Uterus (tissue), 4 donors: Measurements from ENCODE around the gene TMEM72. TPM values are rescaled to one million over a fixed set of nuclear protein-coding genes. Genes with fewer than 3 reads are reported as not detected.

Experiments used
- DNase-seq, 2 donors: peaks; one replicate each; pipeline ENCODE4 v3.0.0-alpha.2; 2019 to 2020
- H3K27ac ChIP-seq, 2 donors: fragments of 200-600 bp; sonication (generic); 1 replicate in 1 of 2; 2 replicates in 1 of 2; pipeline ENCODE4 v1.5.1; 2016 to 2018
- H3K27me3 ChIP-seq, 2 donors: fragments of 200-600 bp; sonication (generic); one replicate each; pipeline ENCODE4 v1.5.1; 2018 to 2019; ENCODE audit warnings: control low read depth in 1 of 2
- H3K36me3 ChIP-seq, 2 donors: fragments of 200-600 bp; sonication (generic); one replicate each; pipeline ENCODE4 v1.5.1; 2019; ENCODE audit warnings: control low read depth in 1 of 2
- H3K4me1 ChIP-seq, 2 donors: fragments of 200-600 bp; sonication (generic); one replicate each; pipeline ENCODE4 v1.5.1; 2018 to 2019; ENCODE audit warnings: control low read depth in 1 of 2
- H3K4me3 ChIP-seq, 2 donors: fragments of 200-600 bp; sonication (generic); 1 replicate in 1 of 2; 2 replicates in 1 of 2; pipeline ENCODE4 v1.5.1; 2018 to 2019; ENCODE audit warnings: mild to moderate bottlenecking in 1 of 2
- H3K9me3 ChIP-seq, 2 donors: fragments of 200-600 bp; sonication (generic); one replicate each; pipeline ENCODE4 v1.5.1; 2019; ENCODE audit warnings: control low read depth in 1 of 2
- POLR2A ChIP-seq, 2 donors: fragments of 450-650 bp; IDR thresholded peaks; one replicate each; pipeline ENCODE4 v1.6.1; 2016; ENCODE audit warnings: antibody characterized with exemption in 2 of 2, mild to moderate bottlenecking in 1 of 2, moderate library complexity in 1 of 2
- intact Hi-C: fragments of 100-400 bp; cut with DNase I; formaldehyde crosslinking; loops from one replicate; pipeline ENCODE4 v1.15.1; 2023; ENCODE audit warnings: low total_unique reads
- total RNA-seq, 4 donors: library from RNA; depleted of rRNA in 3 of 4; stranded (reverse); fragments of >200 nt in 3 of 4; gene quantifications; one replicate each; pipeline versions ENCODE4 v1.1.0 to v1.2.4, GENCODE V29; 2014 to 2023
- TF ChIP-seq, protein P1 (sequence below), 4 experiments: fragments of 200-600 bp in 2 of 4; fragments of 450-650 bp in 2 of 4; sonication (generic) in 2 of 4; IDR thresholded peaks; one replicate each; pipeline ENCODE4 v1.5.1; 2016 to 2019; ENCODE audit warnings: antibody characterized with exemption in 4 of 4, mild to moderate bottlenecking in 2 of 4, moderate library complexity in 1 of 4
- donor health status: DM: yes; HTN: yes; CAD: no.

The TMEM72 gene
- total RNA-seq, 4 donors from 2014 or later: 0.69 TPM; not detected in 3

DNA sequence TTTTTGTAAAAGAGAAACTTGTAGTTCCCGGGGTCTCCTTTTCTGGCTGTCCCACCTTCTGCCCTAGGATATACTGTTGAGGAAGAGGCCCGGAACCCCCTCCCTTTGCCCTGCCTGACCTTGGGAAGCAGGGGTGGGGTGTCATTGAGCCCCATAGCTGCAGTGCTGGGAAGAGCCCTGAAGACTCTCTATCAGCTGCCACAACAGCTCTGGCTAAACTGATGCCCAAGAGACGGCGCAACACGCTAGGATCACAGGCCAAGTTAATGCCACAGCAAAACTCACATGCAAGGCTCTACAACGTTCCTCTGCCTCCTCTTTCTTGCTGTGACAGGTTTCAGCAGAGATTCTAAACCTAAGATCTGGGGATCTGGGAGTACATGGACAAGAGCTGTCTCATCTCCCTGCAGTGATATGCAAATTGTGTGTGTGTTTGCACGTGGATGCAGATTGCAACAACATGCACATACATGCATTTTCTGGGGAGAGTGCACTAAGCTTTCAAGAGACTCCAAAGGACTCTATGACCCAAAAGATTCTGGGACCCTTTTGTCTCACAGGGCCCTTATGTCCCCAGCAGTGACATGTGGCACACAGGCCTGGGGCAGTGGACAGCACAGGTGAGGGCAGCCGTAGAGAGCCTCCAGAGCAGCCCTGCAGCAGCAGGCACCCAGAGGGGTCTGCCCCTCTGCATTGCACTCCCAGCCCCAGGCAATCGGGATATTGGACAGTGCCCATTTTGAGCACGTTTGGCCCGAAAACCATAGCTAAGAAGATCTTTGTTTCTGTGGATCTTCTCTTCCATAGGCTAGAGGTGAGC is 51.0 kb downstream of the TMEM72 start:
- DNase-seq: no peak
- no peaks in the 10 kb centered on the region for H3K27me3 ChIP-seq
- H3K4me3 ChIP-seq: no peak overlapping the region
- no peaks in the 10 kb centered on the region for H3K36me3 ChIP-seq
- H3K27ac ChIP-seq: no peak overlapping the region
- H3K4me1 ChIP-seq: peaks cover 0 to 8% of the 10 kb centered on the region in 2 donors
- intact Hi-C loops: no loop called here
- no peak for TF ChIP-seq POLR2A (IDR thresholded peaks at IDR 0.05)
- TF ChIP-seq, protein P1, sequence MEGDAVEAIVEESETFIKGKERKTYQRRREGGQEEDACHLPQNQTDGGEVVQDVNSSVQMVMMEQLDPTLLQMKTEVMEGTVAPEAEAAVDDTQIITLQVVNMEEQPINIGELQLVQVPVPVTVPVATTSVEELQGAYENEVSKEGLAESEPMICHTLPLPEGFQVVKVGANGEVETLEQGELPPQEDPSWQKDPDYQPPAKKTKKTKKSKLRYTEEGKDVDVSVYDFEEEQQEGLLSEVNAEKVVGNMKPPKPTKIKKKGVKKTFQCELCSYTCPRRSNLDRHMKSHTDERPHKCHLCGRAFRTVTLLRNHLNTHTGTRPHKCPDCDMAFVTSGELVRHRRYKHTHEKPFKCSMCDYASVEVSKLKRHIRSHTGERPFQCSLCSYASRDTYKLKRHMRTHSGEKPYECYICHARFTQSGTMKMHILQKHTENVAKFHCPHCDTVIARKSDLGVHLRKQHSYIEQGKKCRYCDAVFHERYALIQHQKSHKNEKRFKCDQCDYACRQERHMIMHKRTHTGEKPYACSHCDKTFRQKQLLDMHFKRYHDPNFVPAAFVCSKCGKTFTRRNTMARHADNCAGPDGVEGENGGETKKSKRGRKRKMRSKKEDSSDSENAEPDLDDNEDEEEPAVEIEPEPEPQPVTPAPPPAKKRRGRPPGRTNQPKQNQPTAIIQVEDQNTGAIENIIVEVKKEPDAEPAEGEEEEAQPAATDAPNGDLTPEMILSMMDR (IDR thresholded peaks at IDR 0.05): no peak
- H3K9me3 ChIP-seq: no peaks in the 10 kb centered on the region

DNA sequence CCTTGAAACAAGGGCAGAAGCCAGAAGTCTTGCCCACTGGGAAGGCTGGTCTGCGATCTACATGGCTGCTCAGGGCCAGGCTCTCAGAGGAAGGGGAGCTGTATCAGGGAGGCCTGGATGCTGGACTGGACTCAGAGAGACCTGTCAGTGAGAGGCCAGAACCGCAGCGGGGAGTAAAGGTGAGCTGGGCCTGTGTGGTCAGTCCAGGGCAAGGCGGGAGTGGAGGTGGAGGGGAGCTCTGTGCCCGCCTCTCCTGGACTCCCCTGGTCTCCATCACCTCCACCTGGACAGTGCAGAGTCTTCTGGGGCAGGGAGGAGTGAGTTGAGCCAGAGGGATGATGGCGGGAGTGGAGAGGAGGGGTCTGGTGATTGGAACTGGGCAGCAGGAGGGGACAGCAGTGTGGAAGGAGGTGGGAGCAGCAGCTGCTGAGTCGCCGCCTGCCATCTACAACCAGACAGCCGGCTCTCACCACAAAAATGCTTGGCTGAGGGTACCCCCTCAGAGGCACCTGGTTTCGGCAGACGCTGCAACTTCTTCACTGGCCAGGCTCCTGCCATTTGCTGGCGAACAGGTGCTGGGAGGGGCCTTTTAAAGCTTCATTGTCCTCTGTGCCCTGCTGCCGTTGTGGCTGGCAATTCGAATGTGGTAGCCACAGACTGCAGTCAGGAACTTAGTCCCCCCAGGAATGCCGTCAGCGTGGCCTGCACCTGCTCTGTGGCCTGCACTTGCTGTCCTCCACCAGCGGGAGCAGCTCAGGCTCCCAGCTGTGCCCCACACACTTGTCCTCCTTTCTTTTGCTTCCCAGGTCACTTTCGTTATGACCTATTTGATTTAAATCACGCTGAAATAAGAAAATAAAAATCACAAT is 52.0 kb downstream of the TMEM72 start:
- no peaks in the 10 kb centered on the region for H3K27me3 ChIP-seq
- peak overlapping the region in 1 of 2 donors; percentile 37 for H3K27ac ChIP-seq
- no peak overlapping the region for H3K4me3 ChIP-seq
- H3K9me3 ChIP-seq: no peaks in the 10 kb centered on the region
- peaks cover 0 to 8% of the 10 kb centered on the region in 2 donors for H3K4me1 ChIP-seq
- TF ChIP-seq, protein P1 (IDR thresholded peaks at IDR 0.05): no peak
- no peaks in the 10 kb centered on the region for H3K36me3 ChIP-seq
- no peak for DNase-seq
- intact Hi-C loops: no loop called here

DNA sequence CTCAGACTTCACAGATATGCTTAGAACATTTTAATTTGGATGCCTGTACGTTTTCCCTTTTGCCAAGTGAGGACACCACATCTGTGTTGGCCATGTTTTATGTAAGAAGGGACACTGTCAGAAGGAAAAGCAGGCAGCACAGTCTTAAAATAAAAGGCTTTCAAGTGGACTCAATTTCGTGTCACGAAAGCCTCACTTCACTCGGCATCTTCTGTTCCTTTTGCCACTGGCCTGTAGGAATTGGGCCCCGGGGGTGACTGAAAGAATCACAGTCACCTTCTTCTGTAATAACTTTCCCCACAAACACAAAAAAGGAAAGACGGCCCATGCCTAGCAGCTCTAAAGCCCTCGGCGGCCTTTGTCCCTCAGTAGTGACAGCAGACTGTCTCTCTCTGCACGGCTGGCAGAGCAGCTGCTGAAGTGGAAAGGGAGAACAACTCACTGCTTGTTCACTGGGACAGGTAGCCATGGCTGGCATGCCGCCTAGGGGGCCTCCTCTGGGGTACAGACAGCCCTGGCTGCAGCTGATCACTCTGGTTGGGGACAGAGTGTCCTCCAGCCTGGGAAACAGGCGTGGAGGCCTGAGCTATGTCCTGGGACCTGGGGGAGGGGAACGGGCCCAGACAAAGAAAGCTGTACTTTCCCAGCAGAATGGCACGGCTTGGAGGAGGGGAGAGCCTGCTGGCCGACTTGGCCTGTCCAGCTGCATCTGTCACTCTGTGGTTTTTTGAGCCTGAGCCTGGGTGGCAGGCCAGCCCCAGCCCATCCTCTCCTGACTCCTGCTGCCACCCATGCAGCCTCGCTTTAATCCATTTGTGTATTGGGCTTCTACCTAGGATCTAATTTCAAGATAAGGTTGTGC is 52.9 kb downstream of the TMEM72 start:
- intact Hi-C loops: no loop called here
- Histone ChIP-seq H3K9me3 (no peaks in the 10 kb centered on the region), H3K27ac (peak overlapping the region in 1 of 2 donors; percentile 37), H3K4me3 (no peak overlapping the region), H3K36me3 (no peaks in the 10 kb centered on the region), H3K27me3 (no peaks in the 10 kb centered on the region), H3K4me1 (peaks cover 0 to 8% of the 10 kb centered on the region in 2 donors)
- peak in 1 of 2 donors; percentile 28 for DNase-seq
- TF ChIP-seq POLR2A (IDR thresholded peaks at IDR 0.05): no peak
- TF ChIP-seq, protein P1 (IDR thresholded peaks at IDR 0.05): peak in 1 of 4 experiments; percentile 7

DNA sequence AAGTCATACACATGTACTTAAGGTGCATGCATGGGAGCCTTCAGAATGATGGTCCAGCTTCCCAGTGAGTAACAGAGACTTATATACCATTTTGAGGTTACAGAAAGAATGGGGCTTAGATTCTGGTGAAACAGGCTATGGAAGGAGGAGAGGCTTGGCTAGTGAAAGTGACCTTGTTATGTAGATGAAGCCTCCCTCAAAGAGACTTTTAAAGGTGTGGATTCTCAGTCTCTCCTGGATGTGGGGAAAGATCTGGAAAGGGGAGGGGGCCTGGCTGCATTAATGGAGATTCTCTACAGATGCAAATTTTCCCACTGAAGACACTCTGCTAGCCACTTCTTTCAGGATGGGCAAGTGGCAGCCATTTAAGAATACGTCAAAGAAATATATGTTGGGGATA is 54.0 kb downstream of the TMEM72 start:
- TF ChIP-seq POLR2A (IDR thresholded peaks at IDR 0.05): no peak
- TF ChIP-seq, protein P1 (IDR thresholded peaks at IDR 0.05): no peak
- DNase-seq: no peak
- intact Hi-C loops: no loop called here
- Histone ChIP-seq H3K27ac (no peak overlapping the region), H3K9me3 (no peaks in the 10 kb centered on the region), H3K4me1 (peaks cover 0 to 5% of the 10 kb centered on the region in 2 donors), H3K4me3 (no peak overlapping the region), H3K27me3 (no peaks in the 10 kb centered on the region), H3K36me3 (no peaks in the 10 kb centered on the region)
